Measurements from ENCODE around the gene HSPB6.
"Not testable (repeated sequence)": the region's sequence is repeated elsewhere in the genome, so short reads cannot be mapped to it uniquely, and the experiment has no call there.

Gene HSPB6

GRCh38 chr19:35786299-35787160 is 29.7 kb upstream of the HSPB6 start:
- no peak for DNase-seq (ENCODE audit: low read depth)

- DNase-seq (ENCODE audit: low read depth): no peak
These were observed 28.5 kb upstream of the HSPB6 start for GRCh38 chr19:35785339-35785627.

- no peak for DNase-seq (ENCODE audit: low read depth)
These were observed 27.9 kb upstream of the HSPB6 start for GRCh38 chr19:35784503-35785338.

GRCh38 chr19:35783469-35784434 is 26.9 kb upstream of the HSPB6 start:
- DNase-seq (ENCODE audit: low read depth): no peak

GRCh38 chr19:35782589-35782988 is 25.8 kb upstream of the HSPB6 start:
- no peak for DNase-seq (ENCODE audit: low read depth)

GRCh38 chr19:35781650-35782049 is 24.8 kb upstream of the HSPB6 start:
- no peak for DNase-seq (ENCODE audit: low read depth)

GRCh38 chr19:35780717-35781116 is 23.9 kb upstream of the HSPB6 start:
- no peak for DNase-seq (ENCODE audit: low read depth)

- no peak for DNase-seq (ENCODE audit: low read depth)
These were observed 23.2 kb upstream of the HSPB6 start for GRCh38 chr19:35780058-35780457.

- DNase-seq (ENCODE audit: low read depth): no peak
These were observed 22.2 kb upstream of the HSPB6 start for GRCh38 chr19:35779033-35779432.

GRCh38 chr19:35777961-35778360 is 21.1 kb upstream of the HSPB6 start:
- DNase-seq (ENCODE audit: low read depth): no peak

- DNase-seq (ENCODE audit: low read depth): no peak
These were observed 20.4 kb upstream of the HSPB6 start for GRCh38 chr19:35777086-35777841.

- DNase-seq (ENCODE audit: low read depth): no peak
These were observed 19.4 kb upstream of the HSPB6 start for GRCh38 chr19:35776102-35776788.

GRCh38 chr19:35775298-35776101 is 18.7 kb upstream of the HSPB6 start, which contains the start of gene ARHGAP33:
TSS of gene ARHGAP33 (plus strand) at chr19:35775564. CDS start at chr19:35775659, 95 bp downstream.
- peak; percentile 93 for DNase-seq (ENCODE audit: low read depth)

- no peak for DNase-seq (ENCODE audit: low read depth)
These were observed 18.1 kb upstream of the HSPB6 start for GRCh38 chr19:35775046-35775297.

GRCh38 chr19:35774274-35775045 is 17.6 kb upstream of the HSPB6 start:
- DNase-seq (ENCODE audit: low read depth): no peak

GRCh38 chr19:35773020-35773806 is 16.4 kb upstream of the HSPB6 start:
- DNase-seq (ENCODE audit: low read depth): no peak

- not testable (repeated sequence) for DNase-seq (ENCODE audit: low read depth)
These were observed 15.5 kb upstream of the HSPB6 start for GRCh38 chr19:35772362-35772761.

GRCh38 chr19:35768082-35768421 is 11.2 kb upstream of the HSPB6 start:
- no peak for DNase-seq (ENCODE audit: low read depth)
